MCF 10A (cell line): ENCODE results near the gene NAV3. TPM values are rescaled to one million over a fixed set of nuclear protein-coding genes. Genes with fewer than 3 reads are reported as not detected.

Experiments
- BruUV-seq: library from RNA; stranded (reverse); fragments of 400-500 nt; replicated peaks from 2 replicates; lab custom pipeline; 2021; lab: Mats Ljungman, UMichigan
- CTCF ChIA-PET: fragments of 300-600 bp; sonication (Branson Sonifier 250); formaldehyde crosslinking; extraction: SDS; loops from one replicate; lab custom pipeline; 2021; ENCODE audit warnings: antibody characterized with exemption, inconsistent platforms; lab: Yijun Ruan, JAX
- POLR2A ChIA-PET: fragments of 300-600, 350-650 bp; sonication (Branson Sonifier 250); formaldehyde crosslinking; extraction: SDS; loops from one replicate; lab custom pipeline; 2020; ENCODE audit warnings: antibody characterized with exemption, inconsistent platforms; lab: Yijun Ruan, JAX
- DNase-seq: peaks from one replicate; pipeline ENCODE4 v3.0.0-alpha.2; 2018; ENCODE audit not compliant: unreplicated experiment
- H3K27ac Mint-ChIP-seq: one replicate; pipeline ENCODE4 v1.8.0; 2022; ENCODE audit warnings: mild to moderate bottlenecking, low read depth, mixed read lengths; ENCODE audit not compliant: unreplicated experiment
- H3K27me3 Mint-ChIP-seq: one replicate; pipeline ENCODE4 v1.8.0; 2022; ENCODE audit warnings: mixed read lengths; ENCODE audit not compliant: insufficient read depth, unreplicated experiment
- H3K36me3 Mint-ChIP-seq: one replicate; pipeline ENCODE4 v1.8.0; 2022; ENCODE audit warnings: mild to moderate bottlenecking, moderate library complexity, mixed read lengths; ENCODE audit not compliant: insufficient read depth, unreplicated experiment
- H3K4me1 Mint-ChIP-seq: one replicate; pipeline ENCODE4 v1.8.0; 2022; ENCODE audit warnings: mixed read lengths; ENCODE audit not compliant: insufficient read depth, unreplicated experiment
- H3K4me3 Mint-ChIP-seq: one replicate; pipeline ENCODE4 v1.8.0; 2022; ENCODE audit warnings: mild to moderate bottlenecking, moderate library complexity, mixed read lengths; ENCODE audit not compliant: unreplicated experiment
- H3K9me3 Mint-ChIP-seq: one replicate; pipeline ENCODE4 v1.8.0; 2022; ENCODE audit warnings: mixed read lengths; ENCODE audit not compliant: unreplicated experiment
- CTCF ChIP-seq: fragments of 200-600 bp; IDR thresholded peaks from one replicate; pipeline ENCODE4 v1.8.0; 2022; ENCODE audit warnings: antibody characterized with exemption, mild to moderate bottlenecking; ENCODE audit not compliant: unreplicated experiment
- intact Hi-C: fragments of 100-400 bp; cut with micrococcal nuclease; formaldehyde crosslinking; loops from 2 replicates; pipeline ENCODE4 v1.14.1; 2022
- total RNA-seq: library from RNA; stranded (reverse); gene quantifications from 2 replicates; pipeline ENCODE4 v1.2.3, GENCODE V29; 2022

The NAV3 gene
- total RNA-seq, 1 experiment from 2014 or later, result 7.1 TPM

- TF ChIP-seq CTCF, result no peak
- Mint-ChIP-seq H3K27ac (no peak overlapping the region), H3K4me3 (no peak overlapping the region), H3K27me3 (no peaks in the 10 kb centered on the region), H3K4me1 (peaks cover 20% of the 10 kb centered on the region), H3K36me3 (peaks cover 6% of the 10 kb centered on the region), H3K9me3 (no peaks in the 10 kb centered on the region)
- ChIA-PET POLR2A (no interaction called here), CTCF (interaction anchor here (0.6 to 2.7 kb wide), 3 partner anchors 13 to 926 kb away, joined by 3 to 19 read pairs (median 4); no protein-coding TSS in a partner anchor)
- DNase-seq, result no peak
- BruUV-seq, result no TSS peak
- intact Hi-C loops, result no loop called here
Observed at GRCh38 chr12:77938301-77938700, 107.6 kb downstream of the NAV3 start.

- H3K9me3 Mint-ChIP-seq, result peaks cover 9% of the 10 kb centered on the region
- no peaks in the 10 kb centered on the region for H3K27me3 Mint-ChIP-seq
- no peak for TF ChIP-seq CTCF
- H3K4me3 Mint-ChIP-seq, result peak overlapping the region; percentile 64
- intact Hi-C loops, result no loop called here
- no TSS peak for BruUV-seq
- H3K27ac Mint-ChIP-seq, result peak overlapping the region; percentile 84
- peak; percentile 72 for DNase-seq
- peaks cover 25% of the 10 kb centered on the region for H3K4me1 Mint-ChIP-seq
- CTCF ChIA-PET, result interaction anchor here (0.7 to 2.7 kb wide), 5 partner anchors 15 to 365 kb away, joined by 3 to 19 read pairs (median 4); no protein-coding TSS in a partner anchor
- peaks cover 6% of the 10 kb centered on the region for H3K36me3 Mint-ChIP-seq
- POLR2A ChIA-PET, result interaction anchor here (0.7 to 1.2 kb wide), 3 partner anchors 11 to 1991 kb away, joined by 3 read pairs; no protein-coding TSS in a partner anchor
Observed at GRCh38 chr12:77940011-77940423, 109.3 kb downstream of the NAV3 start.

GRCh38 chr12:77940567-77940966, 109.9 kb downstream of the NAV3 start:
- ChIA-PET POLR2A (interaction anchor here (0.7 to 0.9 kb wide), 2 partner anchors 19 to 1991 kb away, joined by 3 read pairs; no protein-coding TSS in a partner anchor), CTCF (interaction anchor here (0.7 to 2.7 kb wide), 4 partner anchors 15 to 366 kb away, joined by 4 to 19 read pairs (median 4); no protein-coding TSS in a partner anchor)
- Mint-ChIP-seq H3K9me3 (peaks cover 13% of the 10 kb centered on the region), H3K27ac (peak overlapping the region; percentile 84), H3K4me3 (peak overlapping the region; percentile 64), H3K4me1 (peaks cover 25% of the 10 kb centered on the region), H3K27me3 (no peaks in the 10 kb centered on the region), H3K36me3 (peaks cover 6% of the 10 kb centered on the region)
- DNase-seq, result peak; percentile 83
- BruUV-seq, result no TSS peak
- TF ChIP-seq CTCF, result no peak
- intact Hi-C loops, result no loop called here

GRCh38 chr12:77941401-77941800, 110.7 kb downstream of the NAV3 start:
- ChIA-PET POLR2A (no interaction called here), CTCF (interaction anchor here (0.6 to 1.2 kb wide), 2 partner anchors 16 to 230 kb away, joined by 3 read pairs; no protein-coding TSS in a partner anchor)
- no TSS peak for BruUV-seq
- peak overlapping the region; percentile 64 for H3K4me3 Mint-ChIP-seq
- no peak for TF ChIP-seq CTCF
- H3K4me1 Mint-ChIP-seq, result peaks cover 25% of the 10 kb centered on the region
- peak overlapping the region; percentile 84 for H3K27ac Mint-ChIP-seq
- peaks cover 13% of the 10 kb centered on the region for H3K9me3 Mint-ChIP-seq
- intact Hi-C loops, result no loop called here
- no peak for DNase-seq
- peaks cover 6% of the 10 kb centered on the region for H3K36me3 Mint-ChIP-seq
- no peaks in the 10 kb centered on the region for H3K27me3 Mint-ChIP-seq
